HCEC 1CT (cell line): Measurements from ENCODE around the gene WWTR1.

ENCODE experiments used
- DNase-seq: peaks from one replicate; pipeline ENCODE4 v3.0.0-alpha.2; 2017

WWTR1 gene

GRCh38 chr3:149563114-149563513, 94.7 kb downstream of the WWTR1 start:
- no peak for DNase-seq

GRCh38 chr3:149560617-149561016, 97.2 kb downstream of the WWTR1 start:
- DNase-seq = no peak

GRCh38 chr3:149560001-149560400, 97.8 kb downstream of the WWTR1 start:
- no peak for DNase-seq

GRCh38 chr3:149559525-149559924, 98.3 kb downstream of the WWTR1 start:
- DNase-seq = no peak

- no peak for DNase-seq
These were observed 101.9 kb downstream of the WWTR1 start for GRCh38 chr3:149555927-149556326.

GRCh38 chr3:149554826-149555225, 103.0 kb downstream of the WWTR1 start:
- DNase-seq = peak; percentile 56

- no peak for DNase-seq
These were observed 103.9 kb downstream of the WWTR1 start for GRCh38 chr3:149553781-149554451.

- no peak for DNase-seq
These were observed 105.1 kb downstream of the WWTR1 start for GRCh38 chr3:149552700-149553099.

- no peak for DNase-seq
These were observed 106.3 kb downstream of the WWTR1 start for GRCh38 chr3:149551500-149551899.

GRCh38 chr3:149548669-149549065, 109.2 kb downstream of the WWTR1 start:
- DNase-seq = no peak

GRCh38 chr3:149547954-149548668, 109.7 kb downstream of the WWTR1 start:
- peak; percentile 74 for DNase-seq

- DNase-seq = no peak
These were observed 110.4 kb downstream of the WWTR1 start for GRCh38 chr3:149547413-149547812.

GRCh38 chr3:149545049-149545448, 112.8 kb downstream of the WWTR1 start:
- no peak for DNase-seq

GRCh38 chr3:149542375-149543312, 115.2 kb downstream of the WWTR1 start:
- no peak for DNase-seq

GRCh38 chr3:149541091-149541491, 116.7 kb downstream of the WWTR1 start:
- peak; percentile 26 for DNase-seq

- DNase-seq = no peak
These were observed 119.5 kb downstream of the WWTR1 start for GRCh38 chr3:149538371-149538770.

- DNase-seq = peak; percentile 27
These were observed 121.4 kb downstream of the WWTR1 start for GRCh38 chr3:149536429-149536828.

- no peak for DNase-seq
These were observed 122.5 kb downstream of the WWTR1 start for GRCh38 chr3:149535333-149535685.

- peak; percentile 73 for DNase-seq
These were observed 123.0 kb downstream of the WWTR1 start for GRCh38 chr3:149534671-149535332.

GRCh38 chr3:149534082-149534481, 123.7 kb downstream of the WWTR1 start:
- DNase-seq = no peak

- DNase-seq = no peak
These were observed 125.2 kb downstream of the WWTR1 start for GRCh38 chr3:149532489-149533180.

- DNase-seq = no peak
These were observed 128.7 kb downstream of the WWTR1 start for GRCh38 chr3:149529099-149529498.

- no peak for DNase-seq
These were observed 129.5 kb downstream of the WWTR1 start for GRCh38 chr3:149528340-149528650.
